Activated CD8-positive, alpha-beta memory T cell treated with anti-CD3 and anti-CD28 coated beads for 36 hours (primary cell): ENCODE data around the gene PSG4. TPM values are rescaled to one million over a fixed set of nuclear protein-coding genes. Genes with fewer than 3 reads are reported as not detected.
"Not testable (repeated sequence)": the region's sequence is repeated elsewhere in the genome, so short reads cannot be mapped to it uniquely, and the experiment has no call there.

ENCODE experiments used
- CTCF ChIA-PET: fragments of 350-600 bp; sonication (Branson Sonifier 250); formaldehyde crosslinking; loops from one replicate; lab custom pipeline; 2021; ENCODE audit warnings: antibody characterized with exemption; lab: Charles Lee
- POLR2A ChIA-PET: fragments of 350-600 bp; sonication (Branson Sonifier 250); formaldehyde crosslinking; loops from one replicate; lab custom pipeline; 2021; ENCODE audit warnings: antibody characterized with exemption; lab: Charles Lee
- total RNA-seq, 2 experiments: library from RNA; stranded (reverse); gene quantifications; one replicate each; pipeline ENCODE4 v1.2.3, GENCODE V29; 2021

PSG4 gene
- total RNA-seq, 2 experiments from 2014 or later, result not detected

DNA sequence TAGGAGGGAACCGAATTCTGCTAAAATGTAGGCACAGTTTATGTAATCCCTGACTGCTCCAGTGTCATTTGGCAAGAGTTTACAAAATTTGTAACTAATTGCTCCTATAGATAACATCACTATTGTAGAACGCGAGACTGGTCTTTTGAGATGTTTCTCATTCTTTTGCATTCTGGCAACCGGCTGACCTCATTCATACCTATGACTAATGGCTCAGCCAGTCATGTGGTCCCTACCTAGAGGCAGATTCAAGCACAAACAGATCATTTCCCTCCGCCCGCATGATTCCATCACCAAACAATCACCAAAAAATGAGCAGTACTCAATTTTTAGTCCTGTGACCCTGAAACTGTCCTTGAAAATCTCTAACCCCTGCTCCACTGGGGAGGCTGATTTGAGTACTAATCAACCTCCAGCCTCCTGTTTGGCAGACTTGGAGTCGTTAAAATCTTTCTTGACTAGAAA, 4.1 kb downstream of the PSG4 start:
- POLR2A ChIA-PET, result not testable (repeated sequence)

DNA sequence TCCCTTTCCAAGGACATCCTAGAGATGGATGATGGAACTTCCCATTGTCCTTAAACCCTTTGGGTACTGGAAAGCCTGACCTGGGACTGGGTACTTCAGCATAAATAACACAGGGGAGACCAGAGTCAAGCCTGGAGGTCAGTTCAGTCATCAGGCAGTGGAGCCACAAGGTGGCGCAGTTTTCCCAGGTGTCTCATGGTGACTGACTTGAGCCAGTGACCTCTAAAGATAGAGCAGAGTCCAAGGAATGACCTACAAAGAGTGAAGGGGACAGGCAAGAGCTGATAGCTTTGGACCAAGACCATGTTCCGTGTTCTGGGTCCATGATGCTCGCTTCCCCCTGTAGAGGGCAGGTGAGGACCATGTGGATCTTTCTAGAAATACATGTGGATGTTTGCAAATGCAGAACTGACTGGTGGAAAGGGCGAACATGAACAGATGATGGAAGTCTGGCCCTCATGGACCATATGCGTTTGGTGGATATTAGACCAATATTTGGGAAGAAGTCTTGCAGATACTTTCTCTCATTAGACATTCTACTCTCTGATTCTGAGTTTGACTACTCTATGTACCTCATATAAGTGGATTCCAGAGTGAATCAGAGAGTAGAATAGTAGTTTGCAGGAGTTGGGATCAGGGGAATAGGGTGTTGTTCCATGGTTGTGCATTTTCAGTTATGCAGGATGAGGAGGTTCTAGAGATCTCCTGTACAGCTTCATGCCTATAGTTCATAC, 6.6 kb downstream of the PSG4 start:
- CTCF ChIA-PET, POLR2A ChIA-PET: not testable (repeated sequence)

More for the DNA sequence above, 4.1 kb downstream of the PSG4 start:
- CTCF ChIA-PET, result not testable (repeated sequence)

DNA sequence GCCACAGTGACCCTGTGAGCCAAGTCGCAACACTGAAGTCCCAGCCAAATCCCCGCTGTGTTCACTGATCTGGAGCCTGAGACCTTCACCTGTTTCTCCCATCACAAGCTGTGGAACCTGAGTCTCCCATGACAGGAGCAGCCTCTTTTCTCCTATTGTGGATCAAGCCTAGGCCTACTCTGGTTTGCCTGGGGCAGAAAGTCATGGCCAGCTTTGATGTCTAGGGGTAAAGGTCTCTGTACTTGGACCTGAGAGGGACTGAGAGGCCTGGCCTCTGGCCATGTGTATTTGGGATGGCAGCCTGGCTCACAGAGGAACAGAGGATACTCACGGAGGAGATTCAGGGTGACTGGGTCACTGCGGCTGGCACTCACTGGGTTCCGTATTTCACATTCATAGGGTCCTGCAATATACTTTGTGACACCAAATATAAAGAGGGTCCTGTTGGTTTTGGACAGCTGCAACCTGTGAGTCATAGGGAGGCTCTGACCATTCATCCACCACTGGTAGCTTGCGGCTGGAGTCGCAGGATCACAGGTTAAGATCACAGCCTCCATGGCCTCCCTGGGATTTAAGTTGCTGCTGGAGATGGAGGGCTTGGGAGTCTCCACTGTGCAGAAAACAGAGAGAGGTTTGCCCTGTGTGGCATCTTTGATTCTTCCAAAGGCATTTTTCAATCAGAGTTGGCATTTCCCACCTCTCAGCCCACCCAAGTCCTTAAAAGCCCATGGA, 7.6 kb downstream of the PSG4 start:
- CTCF ChIA-PET, POLR2A ChIA-PET: not testable (repeated sequence)

DNA sequence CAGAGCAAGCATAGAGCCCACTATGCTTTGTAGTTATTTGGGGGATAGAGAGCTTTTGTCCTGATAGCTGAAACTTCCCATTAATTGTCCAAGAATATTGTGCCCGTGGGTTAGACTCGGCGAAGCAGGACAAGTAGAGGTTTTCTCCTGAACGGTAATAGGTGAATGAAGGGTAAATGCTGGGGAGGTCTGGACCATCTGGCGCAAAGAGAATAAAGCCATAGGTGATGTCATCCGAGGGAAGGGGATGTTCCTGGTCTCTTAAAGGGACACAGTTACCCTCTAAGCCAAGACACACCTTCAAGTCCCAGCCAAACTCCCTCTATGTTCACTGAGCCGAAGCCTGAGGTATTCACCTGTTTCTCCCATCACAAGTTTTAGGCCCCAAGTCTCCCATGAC, 11.0 kb downstream of the PSG4 start:
- CTCF ChIA-PET, POLR2A ChIA-PET: not testable (repeated sequence)

DNA sequence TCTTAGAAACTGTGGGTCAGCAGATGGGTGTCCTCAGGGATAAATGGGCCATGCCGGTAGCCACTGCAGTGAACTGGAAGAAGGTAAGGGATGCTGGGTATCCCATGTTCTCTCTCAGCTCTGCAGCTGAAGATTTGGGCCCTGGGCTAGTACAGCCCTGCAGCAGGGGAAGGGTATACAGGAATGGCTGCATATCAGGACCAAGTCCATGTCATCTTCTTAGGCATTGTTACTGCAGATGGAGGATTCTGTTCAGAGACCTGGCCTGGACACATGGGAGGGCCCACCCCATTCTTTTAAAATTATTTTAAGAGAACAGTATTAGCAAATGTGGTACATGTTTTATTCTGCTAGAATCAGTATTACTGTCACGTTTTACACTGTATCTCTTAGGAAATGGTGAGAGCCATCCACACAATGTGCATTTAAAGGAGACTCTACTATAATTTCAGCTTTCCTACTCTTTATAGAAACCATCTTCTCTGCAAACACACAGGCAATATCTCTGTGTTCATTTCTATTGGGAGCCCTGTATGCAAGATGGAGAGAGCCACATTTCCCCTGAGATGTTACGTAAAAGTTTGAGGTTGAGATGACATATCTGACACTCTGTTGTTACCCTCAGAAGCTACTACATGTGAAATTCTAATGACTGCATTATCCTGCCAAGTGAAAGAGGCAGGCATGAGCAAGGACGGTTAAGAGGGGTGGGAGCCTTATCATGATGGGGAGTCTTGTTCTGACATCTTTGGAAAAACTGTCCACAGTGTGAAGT, 12.9 kb downstream of the PSG4 start:
- CTCF ChIA-PET, POLR2A ChIA-PET: not testable (repeated sequence)

DNA sequence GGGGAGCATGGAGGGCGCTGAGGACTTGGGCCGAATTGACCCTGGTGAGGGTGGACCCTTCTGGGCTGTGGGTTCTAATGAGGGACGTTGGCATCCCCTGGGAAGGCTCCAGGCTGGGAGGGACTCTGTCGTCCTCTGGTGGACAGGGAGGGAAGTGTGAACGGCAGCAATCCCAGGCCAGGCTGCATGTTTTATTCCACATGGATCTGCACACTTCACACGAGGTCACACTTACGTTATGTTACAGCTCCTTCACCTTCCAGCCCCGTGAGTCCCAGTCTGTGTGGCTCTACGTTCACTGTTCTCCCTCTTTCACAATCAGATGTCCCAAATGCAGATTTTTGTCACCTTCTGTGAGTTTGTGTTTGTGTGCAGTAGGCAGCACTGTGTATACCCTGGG, 17.3 kb downstream of the PSG4 start:
- POLR2A ChIA-PET, CTCF ChIA-PET: not testable (repeated sequence)

DNA sequence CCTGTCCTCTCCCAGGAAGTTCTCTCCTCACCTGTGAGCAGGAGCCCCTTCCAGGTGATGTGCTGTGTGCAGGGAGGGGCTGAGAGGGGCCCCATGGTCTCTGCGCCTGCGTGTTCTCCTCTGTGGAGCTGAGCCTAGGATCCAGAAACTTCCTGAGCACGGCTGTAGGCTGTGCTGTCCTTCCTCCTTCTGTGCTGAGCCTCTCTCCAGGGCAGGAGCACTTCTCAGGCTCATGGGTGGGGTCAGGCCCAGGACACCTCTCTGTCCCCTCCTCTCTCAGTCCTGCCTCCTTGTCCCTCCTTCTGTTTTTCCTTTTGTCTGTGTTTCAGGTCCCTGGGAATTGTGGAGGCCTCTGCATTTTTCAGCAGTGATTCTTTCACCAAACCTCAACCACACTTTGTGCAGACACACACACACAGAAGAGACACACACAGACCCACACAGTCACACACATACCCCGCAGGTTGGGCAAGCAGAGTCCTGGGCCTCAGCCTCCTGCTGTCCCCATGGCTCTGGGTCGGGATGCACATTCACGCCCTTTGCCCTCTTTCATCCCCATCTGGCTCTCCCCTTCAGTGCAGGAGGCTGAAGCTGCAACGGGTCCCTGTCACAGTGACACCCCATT, 19.0 kb downstream of the PSG4 start, which contains the start of gene PSG5:
Gene PSG5 (minus strand): TSS at position 226 of the 625 bp plus-strand sequence. CDS start 131 bp downstream, at position 95.
- POLR2A ChIA-PET, CTCF ChIA-PET: not testable (repeated sequence)

DNA sequence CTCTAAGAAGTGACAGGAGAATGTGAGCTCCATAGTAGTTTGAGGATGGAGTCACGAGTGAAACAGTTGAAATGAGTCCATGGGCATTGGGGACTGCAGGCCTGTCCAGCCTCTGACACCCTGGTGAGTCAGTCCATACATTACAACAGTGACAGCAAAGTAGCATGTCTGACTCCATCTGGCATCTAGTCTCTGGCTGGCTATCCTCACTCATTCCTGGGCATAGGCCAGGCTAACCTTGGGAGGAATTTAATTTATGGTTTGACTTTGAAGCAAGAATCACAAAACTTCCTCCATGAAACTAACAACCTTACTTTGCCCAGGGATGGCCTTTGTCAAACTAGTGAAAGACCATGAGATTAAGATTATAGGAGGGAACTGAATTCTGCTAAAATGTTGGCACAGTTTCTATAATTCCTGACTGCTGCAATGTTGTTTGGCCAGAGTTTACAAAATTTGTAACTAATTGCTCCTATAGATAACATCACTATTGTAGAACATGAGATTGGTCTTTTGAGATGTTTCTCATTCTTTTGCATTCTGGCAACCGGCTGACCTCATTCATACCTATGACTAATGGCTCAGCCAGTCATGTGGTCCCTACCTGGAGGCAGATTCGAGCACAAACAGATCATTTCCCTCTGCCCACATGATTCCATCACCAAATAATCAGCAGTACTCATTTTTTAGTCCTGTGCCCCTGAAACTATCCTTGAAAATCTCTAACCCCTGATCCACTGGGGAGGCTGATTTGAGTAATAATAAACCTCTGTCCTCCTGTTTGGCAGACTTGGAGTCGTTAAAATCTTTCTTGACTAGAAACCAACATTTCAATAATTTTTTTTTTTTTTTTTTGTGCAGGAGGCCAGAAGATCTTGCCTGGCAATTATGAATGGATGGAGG, 23.3 kb downstream of the PSG4 start:
- POLR2A ChIA-PET, CTCF ChIA-PET: not testable (repeated sequence)

DNA sequence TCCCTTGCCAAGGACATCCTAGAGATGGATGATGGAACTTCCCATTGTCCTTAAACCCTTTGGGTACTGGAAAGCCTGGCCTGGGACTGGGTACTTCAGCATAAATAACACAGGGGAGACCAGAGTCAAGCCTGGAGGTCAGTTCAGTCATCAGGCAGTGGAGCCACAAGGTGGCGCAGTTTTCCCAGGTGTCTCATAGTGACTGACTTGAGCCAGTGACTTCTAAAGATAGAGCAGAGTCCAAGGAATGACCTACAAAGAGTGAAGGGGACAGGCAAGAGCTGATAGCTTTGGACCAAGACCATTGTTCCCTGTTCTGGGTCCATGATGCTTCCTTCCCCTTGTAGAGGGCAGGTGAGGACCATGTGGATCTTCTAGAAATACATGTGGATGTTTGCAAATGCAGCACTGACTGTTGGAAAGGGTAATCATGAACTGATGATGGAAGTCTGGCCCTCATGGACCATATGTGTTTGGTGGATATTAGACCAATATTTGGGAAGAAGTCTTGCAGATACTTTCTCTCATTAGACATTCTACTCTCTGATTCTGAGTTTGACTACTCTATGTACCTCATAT, 25.8 kb downstream of the PSG4 start:
- CTCF ChIA-PET, result interaction anchor here (0.6 kb wide), 1 partner anchor 320 kb away, joined by 3 read pairs; no protein-coding TSS in a partner anchor
- POLR2A ChIA-PET, result not testable (repeated sequence)

DNA sequence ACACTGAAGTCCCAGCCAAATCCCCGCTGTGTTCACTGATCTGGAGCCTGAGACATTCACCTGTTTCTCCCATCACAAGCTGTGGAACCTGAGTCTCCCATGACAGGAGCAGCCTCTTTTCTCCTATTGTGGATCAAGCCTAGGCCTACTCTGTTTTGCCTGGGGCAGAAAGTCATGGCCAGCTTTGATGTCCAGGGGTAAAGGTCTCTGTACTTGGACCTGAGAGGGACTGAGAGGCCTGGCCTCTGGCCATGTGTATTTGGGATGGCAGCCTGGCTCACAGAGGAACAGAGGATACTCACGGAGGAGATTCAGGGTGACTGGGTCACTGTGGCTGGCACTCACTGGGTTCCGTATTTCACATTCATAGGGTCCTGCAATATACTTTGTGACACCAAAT, 26.9 kb downstream of the PSG4 start:
- POLR2A ChIA-PET, CTCF ChIA-PET: not testable (repeated sequence)

DNA sequence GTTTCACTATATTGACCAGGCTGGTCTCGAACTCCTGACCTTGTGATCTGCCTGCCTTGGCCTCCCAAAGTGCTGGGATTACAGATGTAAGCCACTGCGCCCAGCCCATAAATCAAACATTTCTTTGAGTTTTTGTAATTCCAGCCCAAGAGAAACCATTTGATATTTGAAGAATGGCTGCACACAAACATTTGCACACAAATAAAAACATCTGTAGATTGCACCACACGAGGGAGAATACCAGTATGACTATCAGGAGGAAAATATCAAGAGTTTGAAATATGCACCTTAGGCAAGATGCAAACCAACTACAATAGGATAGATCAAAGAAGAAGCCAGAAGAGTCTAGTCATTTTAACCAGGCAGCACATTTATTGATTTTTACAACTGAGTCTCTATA, 39.5 kb downstream of the PSG4 start:
- POLR2A ChIA-PET, CTCF ChIA-PET: not testable (repeated sequence)

DNA sequence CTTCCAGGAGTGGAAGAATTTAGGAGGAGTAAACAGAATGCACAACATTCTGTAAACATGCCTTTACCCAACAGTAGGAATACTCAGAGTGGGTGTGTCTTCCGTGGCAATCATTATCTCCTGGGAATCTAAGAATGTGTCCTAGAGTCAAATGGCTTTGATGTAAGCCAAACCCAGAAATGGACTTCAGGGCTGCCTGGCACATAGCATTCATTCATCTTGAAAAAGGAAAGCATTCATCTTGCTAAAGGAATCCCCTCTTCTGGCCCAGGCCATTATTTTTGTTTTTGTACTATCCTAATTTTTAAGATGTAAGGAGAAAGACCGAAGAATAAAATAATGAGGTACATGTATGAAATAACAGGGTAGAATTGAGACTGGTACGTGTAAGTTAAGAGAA, 42.3 kb downstream of the PSG4 start:
- POLR2A ChIA-PET, CTCF ChIA-PET: not testable (repeated sequence)

DNA sequence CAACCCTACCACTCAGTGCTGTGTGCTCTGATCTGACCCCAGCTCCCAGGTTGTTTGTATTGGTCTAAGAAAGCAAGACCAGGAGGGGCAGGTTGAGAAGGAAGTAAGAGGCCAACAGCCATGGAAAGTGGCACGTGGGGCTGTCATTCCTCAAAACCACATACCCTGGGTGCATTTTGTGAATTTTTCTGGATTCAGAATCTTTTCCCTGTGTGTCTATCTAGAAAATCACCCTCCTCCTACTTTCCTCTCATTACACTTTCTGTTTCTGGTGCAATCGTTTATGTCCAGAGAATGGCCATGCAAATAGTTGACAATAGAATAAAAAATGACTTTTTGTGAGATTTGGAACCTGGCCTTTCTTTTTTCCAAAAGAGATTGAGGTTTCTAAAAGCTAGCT, 43.2 kb downstream of the PSG4 start:
- CTCF ChIA-PET, POLR2A ChIA-PET: not testable (repeated sequence)

DNA sequence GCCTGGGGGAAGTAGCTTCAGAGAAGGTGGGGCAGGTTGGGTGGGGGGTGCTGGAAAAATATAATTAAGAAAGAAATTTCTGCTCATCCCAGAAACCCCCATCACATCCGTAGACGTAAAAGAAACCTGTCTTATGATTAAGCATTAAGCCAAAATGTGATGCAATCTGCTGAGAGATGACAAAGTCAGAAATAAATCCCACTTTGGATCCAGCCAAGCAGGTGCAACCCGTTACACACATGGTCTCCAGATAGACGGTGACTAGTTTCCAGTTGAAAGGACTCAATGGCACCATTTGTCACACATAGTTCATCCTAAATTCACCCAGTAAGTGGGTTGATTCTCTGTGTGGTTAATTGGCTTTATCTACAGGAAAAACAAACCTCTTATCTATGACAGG, 53.2 kb downstream of the PSG4 start:
- ChIA-PET POLR2A (no interaction called here), CTCF (no interaction called here)

DNA sequence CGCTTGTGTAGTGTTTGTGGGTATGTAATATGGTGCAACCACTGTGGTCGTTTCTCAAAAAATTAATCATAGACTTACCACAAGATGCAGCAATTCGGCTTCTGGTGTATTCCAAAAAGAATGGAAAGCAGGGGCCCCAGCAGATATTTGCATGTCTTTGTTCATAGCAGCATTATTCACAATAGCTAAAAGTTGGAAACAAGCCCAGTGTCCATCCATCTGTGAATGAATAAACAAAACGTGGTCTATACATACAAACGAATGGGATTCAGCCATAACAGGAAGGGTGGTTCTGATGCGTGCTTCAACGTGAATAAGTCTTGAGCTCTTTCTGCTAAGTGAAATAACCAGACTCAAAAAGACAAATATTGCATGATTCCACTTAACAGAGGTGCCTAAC, 55.6 kb downstream of the PSG4 start:
- POLR2A ChIA-PET, CTCF ChIA-PET: not testable (repeated sequence)

DNA sequence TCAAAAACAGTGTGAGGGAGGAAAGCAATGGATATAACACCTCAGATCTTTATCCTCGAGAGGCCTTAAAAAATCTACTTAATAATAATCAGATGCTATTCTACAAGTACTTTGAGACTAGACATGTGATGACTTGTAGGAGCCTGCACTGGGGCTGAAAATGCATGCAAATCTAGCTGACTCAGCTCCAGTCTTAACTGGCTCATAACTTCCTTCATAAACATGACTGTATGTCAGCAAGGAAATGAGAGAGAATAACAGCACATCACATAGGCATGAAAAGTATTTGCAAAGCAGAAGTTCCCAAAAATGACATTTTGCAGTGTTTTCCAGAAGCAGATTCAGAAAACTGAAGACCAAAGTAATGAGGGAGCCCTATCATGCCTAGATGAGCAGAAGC, 57.2 kb downstream of the PSG4 start:
- ChIA-PET CTCF (no interaction called here), POLR2A (no interaction called here)
